ENCODE data around the gene FRS2.

FRS2 gene

GRCh38 chr12:69484428-69484827 is 14.2 kb downstream of the FRS2 start:
- peaks cover 6% of the 10 kb centered on the region; the same call in 1 of the 2 replicates for H4K20me1 ChIP-seq (ENCODE audit: insufficient read depth, low read length)

GRCh38 chr12:69490920-69491643 is 20.9 kb downstream of the FRS2 start:
- Histone ChIP-seq H3K4me2 (ENCODE audit: low read depth, low read length) (no peak overlapping the region), H3K79me2 (ENCODE audit: low read length) (peaks cover 69% of the 10 kb centered on the region), H3K27me3 (replicated peaks; ENCODE audit: insufficient read depth, low read length) (no peaks in the 10 kb centered on the region), H3K27ac (ENCODE audit: low read length) (no peak overlapping the region), H3K4me3 (ENCODE audit: low read length) (no peak overlapping the region), H3K9me2 (replicated peaks; ENCODE audit: insufficient read depth, low read length) (no peaks in the 10 kb centered on the region), H3K36me3 (replicated peaks; ENCODE audit: insufficient read depth, low read length) (no peaks in the 10 kb centered on the region), H3K9ac (ENCODE audit: low read length) (no peak overlapping the region), H3K9me3 (replicated peaks; ENCODE audit: insufficient read depth, low read length) (no peaks in the 10 kb centered on the region), H4K20me1 (ENCODE audit: insufficient read depth, low read length) (peaks cover 6% of the 10 kb centered on the region; the same call in 1 of the 2 replicates), H3F3A (ENCODE audit: insufficient read depth, low read length) (no peaks in the 10 kb centered on the region), H2AFZ (ENCODE audit: low read length) (no peak overlapping the region), H3K4me1 (ENCODE audit: low read length) (no peaks in the 10 kb centered on the region)
- no peak for DNase-seq
- no peak for TF ChIP-seq EZH2phosphoT487 (IDR thresholded peaks at IDR 0.05; ENCODE audit: low read length)
- TF ChIP-seq EZH2 (optimal IDR thresholded peaks at IDR 0.05; ENCODE audit: low read depth, low read length): no peak
- no peak for TF ChIP-seq CTCF (IDR thresholded peaks at IDR 0.05; ENCODE audit: low read length)

More at GRCh38 chr12:69484428-69484827, 14.2 kb downstream of the FRS2 start:
- no peak overlapping the region for H3K27ac ChIP-seq (ENCODE audit: low read length)
- TF ChIP-seq EZH2 (optimal IDR thresholded peaks at IDR 0.05; ENCODE audit: low read depth, low read length): no peak
- TF ChIP-seq EZH2phosphoT487 (IDR thresholded peaks at IDR 0.05; ENCODE audit: low read length): no peak
- TF ChIP-seq CTCF (IDR thresholded peaks at IDR 0.05; ENCODE audit: low read length): no peak
- no peaks in the 10 kb centered on the region for H3F3A ChIP-seq (ENCODE audit: insufficient read depth, low read length)
- no peak for DNase-seq
- H3K9me3 ChIP-seq (replicated peaks; ENCODE audit: insufficient read depth, low read length): no peaks in the 10 kb centered on the region
- no peak overlapping the region for H3K9ac ChIP-seq (ENCODE audit: low read length)
- H3K4me3 ChIP-seq (ENCODE audit: low read length): no peak overlapping the region
- no peaks in the 10 kb centered on the region for H3K4me1 ChIP-seq (ENCODE audit: low read length)
- H3K27me3 ChIP-seq (replicated peaks; ENCODE audit: insufficient read depth, low read length): no peaks in the 10 kb centered on the region
- H2AFZ ChIP-seq (ENCODE audit: low read length): no peak overlapping the region
- H3K79me2 ChIP-seq (ENCODE audit: low read length): peaks cover 83% of the 10 kb centered on the region
- no peaks in the 10 kb centered on the region for H3K9me2 ChIP-seq (replicated peaks; ENCODE audit: insufficient read depth, low read length)
- no peak overlapping the region for H3K4me2 ChIP-seq (ENCODE audit: low read depth, low read length)
- no peaks in the 10 kb centered on the region for H3K36me3 ChIP-seq (replicated peaks; ENCODE audit: insufficient read depth, low read length)

GRCh38 chr12:69492739-69493138 is 22.6 kb downstream of the FRS2 start:
- TF ChIP-seq CTCF (IDR thresholded peaks at IDR 0.05; ENCODE audit: low read length) (no peak), EZH2phosphoT487 (IDR thresholded peaks at IDR 0.05; ENCODE audit: low read length) (no peak), EZH2 (optimal IDR thresholded peaks at IDR 0.05; ENCODE audit: low read depth, low read length) (no peak)
- H3K79me2 ChIP-seq (ENCODE audit: low read length): peaks cover 61% of the 10 kb centered on the region
- no peak overlapping the region for H2AFZ ChIP-seq (ENCODE audit: low read length)

More at GRCh38 chr12:69492739-69493138, 22.6 kb downstream of the FRS2 start:
- no peaks in the 10 kb centered on the region for H3K36me3 ChIP-seq (replicated peaks; ENCODE audit: insufficient read depth, low read length)
- no peaks in the 10 kb centered on the region for H4K20me1 ChIP-seq (ENCODE audit: insufficient read depth, low read length)
- DNase-seq: no peak
- H3K27me3 ChIP-seq (replicated peaks; ENCODE audit: insufficient read depth, low read length): no peaks in the 10 kb centered on the region
- H3K9me3 ChIP-seq (replicated peaks; ENCODE audit: insufficient read depth, low read length): no peaks in the 10 kb centered on the region
- no peaks in the 10 kb centered on the region for H3K9me2 ChIP-seq (replicated peaks; ENCODE audit: insufficient read depth, low read length)
- no peak overlapping the region for H3K27ac ChIP-seq (ENCODE audit: low read length)
- 0 out of 2 replicates have a peak, but pooled peaks cover 4% of the 10 kb centered on the region for H3K4me1 ChIP-seq (ENCODE audit: low read length)
- H3K4me3 ChIP-seq (ENCODE audit: low read length): no peak overlapping the region
- no peaks in the 10 kb centered on the region for H3F3A ChIP-seq (ENCODE audit: insufficient read depth, low read length)
- H3K9ac ChIP-seq (ENCODE audit: low read length): no peak overlapping the region
- no peak overlapping the region for H3K4me2 ChIP-seq (ENCODE audit: low read depth, low read length)

All from MM.1S (cell line).